GM19467 (cell line): ENCODE measurements around the gene MVB12B.
"Not testable (repeated sequence)": the region's sequence is repeated elsewhere in the genome, so short reads cannot be mapped to it uniquely, and the experiment has no call there.

Source experiments
- ATAC-seq: cut with Tn5 transposase; IDR thresholded peaks from one replicate; pipeline ENCODE4 v1.9.1; 2021; ENCODE audit warnings: mild to moderate bottlenecking, moderate library complexity; ENCODE audit not compliant: unreplicated experiment

MVB12B gene

DNA sequence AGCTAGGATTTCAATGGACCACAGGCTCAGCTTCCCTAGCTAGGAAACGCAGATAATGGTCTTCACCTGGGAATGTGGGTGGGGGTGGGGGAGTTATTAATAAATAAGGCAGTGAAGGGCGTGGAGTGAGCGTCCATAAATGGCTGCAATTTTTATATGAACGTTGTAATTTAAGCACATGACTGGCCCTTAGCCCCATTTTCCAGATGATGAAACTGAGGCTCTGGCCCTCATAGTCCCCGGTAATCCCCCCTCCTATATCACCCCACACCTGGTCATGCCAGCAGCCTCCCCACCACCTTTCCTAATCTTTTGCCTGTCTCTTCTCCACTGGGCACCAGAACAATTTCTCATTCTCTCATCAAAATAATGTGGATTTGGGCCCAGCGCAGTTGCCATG is 225.2 kb downstream of the MVB12B start:
- no peak for ATAC-seq

DNA sequence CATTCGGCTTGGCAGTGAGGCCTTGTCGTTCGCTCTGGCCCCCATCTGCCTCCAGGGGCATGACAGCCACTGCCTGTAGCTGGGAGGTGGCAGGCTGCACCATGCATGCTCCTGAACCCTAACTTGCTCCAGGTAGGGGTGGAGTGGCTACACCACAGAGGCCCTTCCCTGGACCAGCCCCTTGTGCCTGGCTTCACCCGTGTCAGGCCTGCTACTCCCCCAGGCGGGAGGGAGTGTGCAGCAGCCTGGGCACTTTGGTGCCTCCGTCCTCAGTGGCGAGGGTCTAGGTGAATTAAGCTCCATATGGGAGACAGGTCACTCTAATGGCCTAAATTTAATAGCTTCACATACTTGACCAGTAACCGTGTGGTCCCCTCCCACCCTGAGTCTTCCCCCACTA is 227.7 kb downstream of the MVB12B start:
- ATAC-seq = no peak

DNA sequence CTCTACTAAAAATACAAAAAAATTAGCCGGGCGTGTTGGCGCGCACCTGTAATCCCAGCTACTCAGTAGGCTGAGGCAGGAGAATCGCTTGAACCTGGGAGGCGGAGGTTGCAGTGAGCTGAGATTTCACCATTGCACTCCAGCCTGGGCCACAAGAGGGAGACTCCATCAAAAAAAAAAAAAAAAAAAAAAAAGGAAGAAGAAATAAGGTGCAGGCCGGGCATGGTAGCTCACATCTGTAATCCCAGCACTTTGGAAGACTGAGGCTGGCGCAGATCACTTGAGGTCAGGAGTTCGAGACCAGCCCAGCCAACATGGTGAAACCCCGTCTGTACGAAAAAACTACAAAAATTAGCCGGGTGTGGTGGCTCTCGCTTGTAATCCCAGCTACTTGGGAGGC is 228.8 kb downstream of the MVB12B start:
- not testable (repeated sequence) for ATAC-seq
